GM11168 (cell line): ENCODE results near the gene LHFPL6.

ENCODE experiments used
- in situ Hi-C: fragments of 300-500 bp; cut with MboI; formaldehyde crosslinking; loops from one replicate; pipeline ENCODE4 v1.12.0; 2022; ENCODE audit warnings: low sequenced_read_pairs; ENCODE audit not compliant: unreplicated experiment

LHFPL6 gene

DNA sequence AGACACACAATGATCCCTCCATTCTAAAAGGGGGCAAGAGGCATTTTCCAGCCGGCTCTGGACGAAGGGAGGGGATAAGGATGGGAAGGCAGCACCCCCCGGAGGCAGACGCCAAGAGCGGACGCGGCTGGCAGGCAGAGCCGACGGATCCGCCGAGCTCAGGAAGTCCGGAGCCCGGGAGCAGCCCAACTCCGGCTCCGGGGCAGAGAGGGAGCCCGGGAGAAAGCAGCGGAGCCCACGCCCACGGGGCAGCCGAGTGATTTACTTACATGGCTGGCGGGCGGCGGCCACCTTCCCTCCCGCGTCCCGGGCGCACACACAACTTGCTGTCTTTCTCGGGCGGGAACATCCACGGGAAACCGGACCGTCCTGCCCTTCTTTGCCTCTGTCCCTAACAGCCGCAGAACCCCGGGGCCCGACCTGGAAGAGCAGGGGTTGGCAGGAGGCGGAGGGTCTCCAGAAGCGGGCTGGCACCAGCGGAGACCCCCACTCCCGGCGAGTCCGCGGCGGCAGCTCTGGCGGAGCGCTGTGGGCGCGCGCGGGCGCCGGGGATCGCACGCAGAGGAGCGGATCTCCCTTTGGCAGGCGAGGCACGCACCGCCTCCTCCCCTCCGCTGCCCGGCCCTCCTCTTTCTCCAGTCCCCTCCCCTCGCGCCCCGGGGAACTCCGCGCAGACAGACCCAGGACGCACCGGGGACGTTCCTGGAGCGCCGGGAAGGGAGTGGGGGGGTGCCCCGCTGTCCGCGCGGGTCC is at the start of gene LHFPL6:
Gene LHFPL6 (minus strand): TSS at position 580 of the 753 bp plus-strand sequence.
- in situ Hi-C loops, result loop anchor here (25.0 kb wide), 1 partner anchor 540 kb away; no protein-coding TSS in a partner anchor

DNA sequence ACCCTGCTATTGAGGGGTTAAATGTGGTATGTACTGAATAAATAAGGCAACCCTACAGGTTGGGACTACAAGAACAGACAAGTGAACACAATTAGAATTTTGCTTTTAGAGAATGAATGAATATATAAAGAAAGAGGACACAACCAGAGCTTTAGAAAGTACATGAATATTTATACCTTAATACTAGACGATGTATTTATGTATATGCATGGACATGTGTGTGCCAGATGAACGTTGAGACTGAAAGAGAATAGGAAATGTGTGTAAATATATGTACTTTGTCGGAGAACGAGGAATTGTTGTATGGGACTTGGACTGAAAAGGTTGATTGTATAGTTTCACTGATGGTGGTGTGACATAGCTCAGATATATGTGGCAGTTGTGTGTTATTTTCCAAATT is 43.1 kb upstream of the LHFPL6 start:
- in situ Hi-C loops, result no loop called here

DNA sequence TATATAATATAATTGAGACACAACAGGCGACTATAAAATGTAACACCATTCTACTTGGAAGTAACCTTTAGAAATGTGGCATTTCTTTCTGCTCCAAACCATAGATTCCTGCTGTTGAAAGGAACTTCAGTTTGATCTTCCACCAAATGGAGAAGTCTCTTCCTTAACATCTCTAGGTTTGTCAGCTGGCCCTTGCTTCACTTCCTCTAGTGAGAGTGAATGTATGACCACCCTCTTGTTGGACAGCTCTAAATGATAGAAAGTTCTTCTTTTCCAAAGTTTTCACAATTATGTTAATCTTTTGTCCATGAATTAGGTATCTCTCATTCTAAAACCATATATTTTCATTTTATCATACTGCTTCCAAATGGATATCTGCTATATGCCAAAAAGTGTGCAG is 38.7 kb upstream of the LHFPL6 start:
- in situ Hi-C loops, result no loop called here

DNA sequence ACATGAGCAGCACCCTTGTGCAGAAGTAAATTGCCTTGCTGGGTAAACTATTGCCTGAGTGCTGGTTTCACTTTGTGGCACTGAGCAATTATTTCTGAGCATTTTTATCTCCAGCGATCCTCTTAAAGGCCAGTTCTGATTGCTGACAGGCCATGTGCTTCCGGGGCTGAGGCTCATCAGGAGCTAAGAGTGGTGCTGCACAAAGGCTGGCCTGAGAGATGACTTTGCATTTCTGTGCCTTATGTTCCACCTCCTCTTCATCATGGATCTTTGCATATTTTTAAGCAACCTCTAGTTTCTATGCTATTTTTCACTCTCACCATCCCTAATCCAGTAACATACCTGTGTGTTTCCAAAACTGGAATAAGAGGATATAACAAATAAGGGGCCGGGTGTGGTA is 34.9 kb upstream of the LHFPL6 start:
- in situ Hi-C loops, result no loop called here

DNA sequence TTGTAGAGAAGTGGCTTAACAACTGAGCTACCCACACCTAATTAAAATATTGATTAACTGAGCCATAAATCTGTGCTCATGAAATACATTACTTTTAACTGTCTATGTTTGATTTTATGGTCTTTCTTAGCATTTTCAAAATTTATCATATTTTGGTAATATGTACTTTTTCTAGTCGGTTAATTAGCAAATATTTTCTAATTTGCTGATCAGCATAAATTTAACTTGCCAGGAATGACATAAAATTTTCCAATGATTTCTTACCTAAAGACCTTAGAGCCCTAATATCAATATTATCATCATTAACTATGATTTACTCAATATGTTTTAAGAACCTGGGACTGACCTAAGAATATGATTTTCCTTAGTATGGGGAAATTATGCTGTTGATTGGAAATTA is 32.6 kb upstream of the LHFPL6 start:
- in situ Hi-C loops, result no loop called here

DNA sequence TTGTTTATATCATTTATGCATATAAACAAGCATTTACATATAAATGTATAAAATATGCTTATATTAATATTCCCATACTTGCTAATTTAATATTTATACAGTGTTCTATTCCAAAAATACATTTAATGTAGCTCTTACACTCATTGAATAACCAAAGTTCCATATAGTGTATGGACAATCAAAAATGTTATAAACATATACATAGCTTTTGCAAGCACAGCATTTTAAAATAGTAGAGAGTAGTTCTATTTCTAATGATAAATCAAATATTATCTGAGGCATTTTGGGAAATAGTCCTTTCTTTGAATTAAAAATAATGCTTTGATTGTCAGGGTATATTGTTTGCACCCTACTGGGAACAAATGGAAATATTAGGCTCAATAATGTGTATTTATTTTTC is 30.0 kb upstream of the LHFPL6 start:
- in situ Hi-C loops, result no loop called here

DNA sequence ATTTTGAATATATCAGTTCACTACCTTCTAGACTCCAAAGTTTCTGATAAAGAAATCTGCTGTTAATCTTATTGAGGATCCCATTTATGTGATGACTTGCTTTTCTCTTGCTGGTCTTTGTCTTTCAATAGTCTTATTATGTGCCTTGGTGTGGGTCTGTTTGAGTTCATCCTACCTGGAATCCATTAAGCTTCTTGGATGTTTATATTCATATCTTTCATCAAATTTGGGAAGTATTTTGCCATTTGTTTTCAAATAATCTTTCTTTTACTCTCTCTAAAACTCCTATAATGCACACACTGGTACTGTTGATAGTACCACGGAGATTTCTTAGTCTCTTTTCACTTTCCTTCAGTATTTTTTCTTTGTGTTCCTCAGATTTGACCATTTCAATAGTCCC is 28.3 kb upstream of the LHFPL6 start:
- in situ Hi-C loops, result no loop called here

DNA sequence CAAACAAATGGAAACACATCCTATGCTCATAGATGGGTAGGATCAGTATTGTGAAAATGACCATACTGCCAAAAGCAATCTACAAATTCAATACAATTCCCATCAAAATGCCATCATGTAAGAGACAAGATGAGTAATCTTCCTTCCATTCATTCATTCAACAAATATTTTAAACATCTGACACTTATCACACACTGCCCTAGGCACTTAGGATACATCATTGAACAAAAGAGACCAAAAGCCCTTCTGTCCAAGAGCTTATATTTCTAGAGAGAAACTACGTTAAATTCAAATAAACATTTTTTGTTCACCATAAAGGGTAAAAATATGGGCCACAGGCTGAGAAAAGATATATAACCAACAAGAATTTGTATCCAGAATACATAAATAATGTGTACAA is 20.5 kb upstream of the LHFPL6 start:
- in situ Hi-C loops, result loop anchor here (25.0 kb wide), 1 partner anchor 561 kb away; no protein-coding TSS in a partner anchor

DNA sequence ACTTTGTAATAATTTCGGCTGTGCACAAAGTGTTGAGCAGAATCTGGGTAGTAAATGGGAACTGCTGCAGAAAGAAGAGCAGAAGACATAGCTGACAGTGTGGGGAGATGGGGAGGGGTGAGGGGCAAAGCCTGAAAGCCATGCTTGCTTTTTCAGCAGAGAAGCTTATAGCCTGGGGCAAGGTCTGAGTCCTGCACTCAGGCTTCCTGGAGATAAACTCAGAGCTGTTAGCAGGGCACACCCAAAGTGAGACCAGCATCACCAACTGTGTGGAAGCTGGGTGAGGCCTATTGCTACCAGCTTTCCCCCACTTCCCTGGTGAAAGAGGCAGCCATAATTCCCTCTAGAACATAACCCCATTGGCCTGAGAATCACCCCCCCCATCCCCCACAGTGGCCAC is 15.6 kb upstream of the LHFPL6 start:
- in situ Hi-C loops, result loop anchor here (10.0 to 25.0 kb wide), 2 partner anchors 354 to 556 kb away; no protein-coding TSS in a partner anchor

DNA sequence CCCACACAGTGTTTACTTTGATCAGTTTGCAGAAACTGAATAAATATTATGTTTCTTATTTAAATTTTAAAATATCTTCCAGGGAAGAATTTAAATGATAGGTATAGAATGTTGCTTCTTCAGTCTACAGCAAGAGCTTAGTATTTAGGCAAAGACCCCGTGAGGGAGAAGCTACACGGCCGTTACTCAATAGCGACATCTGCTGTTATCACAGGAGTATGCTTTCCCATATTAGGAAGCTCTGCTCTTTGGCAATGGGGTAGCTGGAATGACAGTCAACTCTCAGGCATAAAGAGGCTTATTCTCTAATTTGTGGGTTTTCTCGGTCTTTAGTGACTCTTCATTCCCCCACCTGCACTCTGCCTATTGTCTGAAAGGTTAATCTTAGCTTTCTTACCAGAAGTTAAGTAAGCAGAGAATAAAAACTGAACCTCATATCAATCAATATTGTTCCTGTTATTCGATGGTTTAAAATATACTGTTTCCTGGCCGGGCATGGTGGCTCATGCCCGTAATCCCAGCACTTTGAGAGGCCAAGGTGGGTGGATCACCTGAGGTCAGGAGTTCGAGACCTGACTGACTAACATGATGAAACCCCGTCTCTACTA is 13.2 kb upstream of the LHFPL6 start:
- in situ Hi-C loops, result loop anchor here (10.0 to 25.0 kb wide), 2 partner anchors 351 to 554 kb away; no protein-coding TSS in a partner anchor

DNA sequence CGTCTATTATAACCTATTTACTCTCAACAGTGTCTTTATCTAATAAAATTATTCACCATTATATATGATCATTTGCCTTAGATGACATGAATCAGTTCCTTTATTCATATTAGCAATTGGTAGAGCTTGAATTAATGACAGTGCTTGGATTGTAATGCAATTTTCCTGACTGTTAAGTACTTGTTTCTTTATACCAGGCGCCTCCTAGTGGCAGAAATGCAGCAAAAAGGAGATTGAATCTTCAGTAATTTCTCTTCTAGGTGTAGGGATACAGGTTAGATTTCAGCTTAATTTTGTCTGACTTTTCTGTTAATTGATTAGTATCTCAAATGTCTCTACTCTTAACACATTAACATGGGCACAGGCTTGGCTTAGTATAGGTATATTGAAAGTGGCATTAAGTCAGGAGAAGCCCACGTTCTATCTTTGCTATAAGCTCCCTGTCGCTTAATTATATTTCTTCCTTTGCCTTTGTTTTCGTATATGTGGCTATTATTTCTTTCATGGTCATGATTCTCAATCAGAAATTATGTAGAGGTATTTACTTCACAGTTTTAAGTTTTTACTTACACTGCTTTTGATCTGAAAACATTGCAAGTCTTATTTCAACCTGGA is 9.1 kb upstream of the LHFPL6 start:
- in situ Hi-C loops, result loop anchor here (10.0 to 25.0 kb wide), 2 partner anchors 347 to 550 kb away; no protein-coding TSS in a partner anchor

DNA sequence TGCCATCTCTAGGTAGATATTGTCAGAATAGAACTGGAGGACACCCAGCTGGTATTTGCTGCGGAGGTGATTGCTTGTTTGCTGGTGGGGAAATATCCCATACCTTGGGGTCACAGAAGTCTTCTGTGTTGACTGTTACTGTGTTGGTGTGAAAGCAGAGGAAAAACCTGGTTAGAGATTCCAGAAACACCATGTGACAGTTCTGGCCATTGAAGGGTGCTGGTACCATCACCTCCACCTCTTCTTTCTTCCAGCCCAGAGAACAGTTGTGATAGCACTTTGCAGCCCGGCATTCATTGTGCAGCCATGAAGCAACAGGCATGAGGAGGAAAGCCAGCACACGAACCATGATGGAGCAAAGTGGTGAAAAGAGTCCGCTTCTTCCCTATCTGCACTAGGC is 4.9 kb upstream of the LHFPL6 start:
- in situ Hi-C loops, result loop anchor here (25.0 kb wide), 1 partner anchor 546 kb away; no protein-coding TSS in a partner anchor

DNA sequence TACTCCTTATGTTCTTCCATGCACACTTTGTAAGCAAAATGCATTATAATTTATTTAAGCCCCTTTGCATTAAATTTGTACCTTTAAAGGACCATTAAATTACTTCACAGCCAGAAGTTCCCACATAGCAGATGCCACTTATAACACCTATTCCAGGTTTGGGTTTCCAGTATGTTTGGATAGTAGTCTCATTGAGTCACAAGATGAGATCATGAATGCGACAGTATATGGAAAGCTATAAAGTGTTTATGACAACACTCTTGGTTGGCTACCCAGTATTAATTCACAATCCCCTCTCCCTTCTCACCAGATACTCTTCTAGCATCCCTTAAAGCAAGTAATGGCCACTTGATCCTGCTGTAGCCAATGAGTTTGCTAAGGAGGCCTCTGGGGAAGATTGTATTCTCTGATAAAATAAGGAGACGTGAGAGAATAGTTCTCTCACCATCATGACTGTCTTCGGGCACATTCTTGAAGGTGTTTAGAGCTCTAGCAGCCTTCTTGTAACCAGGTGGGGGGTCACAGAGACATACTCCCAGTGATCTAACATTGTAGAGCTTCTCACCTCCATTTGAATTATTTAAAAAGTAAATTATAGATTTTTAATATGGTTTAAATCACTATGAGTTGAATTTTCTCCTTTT is 2.8 kb upstream of the LHFPL6 start:
- in situ Hi-C loops, result loop anchor here (25.0 kb wide), 1 partner anchor 543 kb away; no protein-coding TSS in a partner anchor

DNA sequence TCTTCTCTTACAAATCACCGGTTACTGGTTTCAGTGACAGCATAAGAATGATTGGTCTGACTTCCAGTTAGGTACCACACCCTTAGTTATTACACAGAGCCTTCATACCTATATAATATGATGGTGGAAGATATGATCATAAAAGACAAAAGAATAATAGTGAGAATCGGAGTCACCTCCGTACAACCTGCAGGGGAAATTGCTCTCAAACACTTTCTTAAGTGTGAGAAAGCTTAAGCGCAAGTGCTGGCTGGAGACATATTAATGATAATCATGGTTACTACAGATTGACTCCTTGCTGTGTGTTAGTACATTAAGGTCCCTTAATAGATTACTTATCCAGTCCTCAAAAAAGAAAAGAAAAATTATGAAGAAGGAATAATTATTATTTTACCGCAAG is 1.8 kb upstream of the LHFPL6 start:
- in situ Hi-C loops, result loop anchor here (25.0 kb wide), 1 partner anchor 542 kb away; no protein-coding TSS in a partner anchor

DNA sequence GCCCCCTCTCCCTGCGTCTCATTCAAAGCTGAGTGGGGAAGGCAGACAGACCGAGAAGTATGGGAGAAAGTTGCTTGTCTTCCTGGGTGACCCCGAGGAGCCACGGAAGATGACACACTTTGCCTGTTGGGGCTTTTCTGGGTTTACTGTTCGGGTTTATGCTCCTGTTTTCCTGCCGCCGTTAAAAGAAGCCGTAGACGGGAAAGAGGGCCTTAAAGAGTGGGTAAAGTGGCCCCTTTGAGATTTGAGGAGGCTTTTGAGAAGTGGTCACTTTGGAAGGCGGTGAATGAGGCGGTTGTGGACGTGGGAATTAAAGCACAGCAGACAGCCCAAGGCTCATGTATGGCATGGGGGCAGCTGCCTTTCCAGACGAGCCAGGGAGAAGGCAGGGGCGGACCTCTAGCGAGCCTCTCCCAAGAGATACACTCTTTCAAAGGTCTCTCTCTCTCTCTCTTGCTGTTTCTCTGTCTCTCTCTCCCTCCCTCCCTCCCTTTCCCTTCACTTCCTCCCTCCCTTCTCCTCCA is 493 bp upstream of the LHFPL6 start:
- in situ Hi-C loops, result loop anchor here (25.0 kb wide), 1 partner anchor 541 kb away; no protein-coding TSS in a partner anchor

DNA sequence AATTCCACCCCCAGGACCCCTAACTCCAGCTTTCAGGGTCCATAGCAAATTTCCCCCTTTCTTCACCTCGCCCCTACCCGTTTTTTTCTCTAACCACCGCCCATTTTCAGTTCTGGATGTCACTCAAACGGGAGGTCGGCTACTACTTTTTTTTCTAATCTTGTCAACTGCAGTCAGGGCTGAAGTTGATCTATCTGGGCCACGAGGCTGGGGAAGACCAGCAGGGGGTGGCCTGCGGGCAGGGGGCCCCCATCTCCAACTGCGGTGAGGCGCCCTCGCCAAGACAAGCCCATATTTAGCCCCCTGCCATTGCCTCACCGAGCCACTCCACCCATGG is 748 bp downstream of the LHFPL6 start:
- in situ Hi-C loops, result loop anchor here (25.0 kb wide), 1 partner anchor 540 kb away; no protein-coding TSS in a partner anchor

DNA sequence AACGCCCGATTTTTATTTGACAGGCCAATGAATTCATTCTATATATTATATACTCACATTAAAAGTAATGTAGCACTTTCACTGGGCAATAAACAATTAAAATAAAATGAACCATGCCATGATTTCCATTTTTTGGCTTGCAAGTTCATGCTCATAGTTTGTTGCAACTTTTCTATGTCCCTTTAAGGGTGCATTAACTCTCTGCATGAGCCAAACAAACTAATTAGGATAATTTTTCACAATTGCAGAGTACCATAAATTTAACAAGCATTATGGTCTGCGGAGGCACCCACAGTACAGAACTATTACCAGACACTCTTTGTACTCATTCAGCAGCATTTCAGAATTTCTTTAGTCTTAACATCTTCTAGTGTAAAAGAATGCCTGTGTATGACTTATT is 1.4 kb downstream of the LHFPL6 start:
- in situ Hi-C loops, result loop anchor here (25.0 kb wide), 1 partner anchor 539 kb away; no protein-coding TSS in a partner anchor

DNA sequence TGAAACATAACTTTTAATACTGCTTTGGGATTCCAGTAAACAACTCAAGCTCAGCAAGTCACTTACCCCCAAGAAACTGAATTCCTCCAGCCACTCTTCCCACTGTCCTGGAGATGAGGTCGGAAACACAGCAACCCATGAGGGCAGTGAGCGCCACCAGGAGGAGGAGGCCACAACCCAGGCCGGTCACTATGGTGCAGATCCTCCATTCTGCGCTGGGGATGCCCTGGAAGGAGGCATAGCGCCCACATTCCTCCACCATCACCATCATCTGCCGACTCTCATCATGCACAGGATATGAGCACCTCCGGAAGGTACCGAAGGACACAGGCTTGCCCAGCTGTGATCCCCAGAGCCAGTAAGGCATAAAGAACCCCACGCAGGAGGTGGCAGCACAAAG is 2.2 kb downstream of the LHFPL6 start:
- in situ Hi-C loops, result loop anchor here (25.0 kb wide), 1 partner anchor 538 kb away; no protein-coding TSS in a partner anchor

DNA sequence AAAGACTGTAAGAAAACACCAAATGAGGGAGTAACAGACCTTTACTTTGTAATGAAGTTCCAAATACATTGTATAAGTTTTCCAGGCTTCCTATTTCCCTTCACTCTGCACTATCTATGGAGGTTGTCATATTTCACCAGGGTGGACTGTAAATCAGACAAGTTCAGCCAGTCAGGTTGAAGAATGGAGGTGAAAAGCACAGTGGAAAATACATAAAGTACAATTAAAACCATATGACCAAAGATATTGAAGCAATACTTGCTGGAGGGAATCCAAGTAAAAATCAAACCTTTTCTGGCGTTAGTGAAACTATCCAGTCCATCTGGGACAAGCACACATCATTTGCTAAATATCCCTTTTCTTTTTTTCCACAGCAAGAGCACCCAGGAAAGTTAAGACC is 3.2 kb downstream of the LHFPL6 start:
- in situ Hi-C loops, result loop anchor here (25.0 kb wide), 1 partner anchor 538 kb away; no protein-coding TSS in a partner anchor

DNA sequence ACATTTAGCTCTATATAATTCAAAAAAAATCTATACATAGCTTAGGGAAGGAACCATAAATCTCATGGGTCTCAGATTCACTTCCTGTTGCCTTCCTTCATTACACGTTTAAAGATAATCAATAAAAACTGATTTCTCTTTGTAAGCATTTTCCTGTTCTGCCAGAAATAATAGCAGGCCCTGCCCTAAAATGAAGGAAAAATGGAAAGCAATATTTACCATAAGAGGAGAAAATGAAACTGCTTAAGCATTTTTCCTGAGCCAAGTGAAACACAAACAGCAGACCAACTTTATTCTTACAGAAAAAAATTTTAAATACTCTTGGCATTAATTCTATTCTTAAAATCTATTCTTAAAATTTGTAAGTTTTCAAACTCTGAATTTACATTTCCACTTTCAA is 4.0 kb downstream of the LHFPL6 start:
- in situ Hi-C loops, result no loop called here
